ENCODE data around the gene RGL1.

Gene RGL1

DNA sequence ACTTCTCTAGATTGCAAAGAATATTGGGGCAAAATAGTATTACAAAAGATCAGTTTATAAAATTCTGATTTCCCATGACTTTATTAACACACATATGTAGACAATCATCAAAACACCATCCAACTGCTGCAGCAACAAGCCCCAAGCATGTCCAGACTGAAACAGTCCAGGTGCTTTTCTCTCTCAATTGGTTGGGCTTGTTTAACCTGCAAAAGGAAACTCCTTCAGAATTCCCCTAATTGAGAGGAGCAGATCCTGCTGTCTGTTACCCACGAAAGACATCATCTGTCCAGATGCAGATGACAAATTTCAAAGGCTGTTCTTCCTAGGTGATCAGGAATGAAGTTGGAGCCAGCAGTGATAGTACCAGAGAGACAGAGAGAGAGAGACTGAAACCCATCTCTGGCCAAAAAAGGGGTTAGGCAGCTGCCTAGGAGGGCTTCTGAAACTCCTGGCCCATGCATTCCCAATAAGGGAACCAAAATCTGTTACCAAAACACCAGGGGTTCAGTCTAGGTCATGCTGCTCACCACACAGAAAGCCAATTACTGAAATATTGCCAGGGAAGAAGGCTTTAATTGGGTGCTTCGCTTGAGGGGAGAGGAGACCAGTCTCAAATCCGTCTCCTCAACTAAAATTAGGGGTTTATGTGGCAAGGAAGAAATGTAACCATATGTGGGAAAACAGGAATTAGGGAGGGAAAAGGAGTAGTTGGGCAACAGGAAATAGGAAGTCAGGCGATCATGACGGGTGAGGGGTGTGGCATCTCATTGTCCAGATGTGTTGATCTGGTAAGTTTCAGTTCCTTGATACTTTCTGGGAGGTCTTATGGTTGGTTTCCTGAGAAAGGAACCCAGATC lies 34.7 kb upstream of the RGL1 start (continued):
- no peak for TF ChIP-seq KLF10 (tag by site-specific recombination; IDR thresholded peaks at IDR 0.05)
- no peak for TF ChIP-seq EGR2 (tag by site-specific recombination; IDR thresholded peaks at IDR 0.05; ENCODE audit: low read depth)
- TF ChIP-seq ZNF146 (tag by site-specific recombination; IDR thresholded peaks at IDR 0.05) = no peak
- no peak for TF ChIP-seq MYNN (tag by site-specific recombination; IDR thresholded peaks at IDR 0.05; ENCODE audit: borderline replicate concordance)
- TF ChIP-seq ZNF776 (tag by site-specific recombination; IDR thresholded peaks at IDR 0.05; ENCODE audit: borderline replicate concordance) = no peak

DNA sequence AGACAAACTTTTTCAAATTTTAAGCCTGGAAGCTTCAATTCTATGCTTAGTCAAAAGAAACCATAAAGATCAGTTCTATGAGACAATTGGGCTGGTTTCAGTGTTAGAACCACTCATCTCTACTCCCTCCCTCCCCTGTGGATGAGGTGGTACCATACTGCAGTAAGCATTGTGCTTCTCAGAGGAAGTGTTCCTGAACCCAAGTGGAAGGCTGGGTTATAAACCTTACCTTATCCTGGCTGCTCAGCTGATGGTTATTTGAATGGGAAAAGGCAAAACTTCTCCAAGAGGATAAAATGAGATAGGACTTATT lies 34.1 kb upstream of the RGL1 start:
- H3K27ac ChIP-seq (ENCODE audit: extremely low read depth, low read depth, low read length) = no peak overlapping the region
- TF ChIP-seq SETDB1 (IDR thresholded peaks at IDR 0.05; ENCODE audit: insufficient read length, low read length) (no peak), KLF1 (tag by site-specific recombination; IDR thresholded peaks at IDR 0.05) (no peak), ZNF112 (tag by site-specific recombination; IDR thresholded peaks at IDR 0.05) (no peak), ZNF292 (tag by site-specific recombination; IDR thresholded peaks at IDR 0.05; ENCODE audit: borderline replicate concordance, low read depth) (no peak), ZNF610 (tag by site-specific recombination; IDR thresholded peaks at IDR 0.05; ENCODE audit: borderline replicate concordance) (no peak), ZNF664 (tag by site-specific recombination; IDR thresholded peaks at IDR 0.05) (no peak), ZBTB8A (tag by site-specific recombination; IDR thresholded peaks at IDR 0.05) (no peak), ZNF621 (tag by site-specific recombination; IDR thresholded peaks at IDR 0.05) (no peak), ZNF138 (tag by site-specific recombination; IDR thresholded peaks at IDR 0.05; ENCODE audit: borderline replicate concordance) (no peak), MZF1 (tag by site-specific recombination; IDR thresholded peaks at IDR 0.05; ENCODE audit: borderline replicate concordance) (no peak), ZNF777 (tag by site-specific recombination; IDR thresholded peaks at IDR 0.05; ENCODE audit: borderline replicate concordance) (no peak), ZNF10 (tag by site-specific recombination; IDR thresholded peaks at IDR 0.05) (no peak), ZNF830 (tag by site-specific recombination; IDR thresholded peaks at IDR 0.05; ENCODE audit: low read depth) (no peak), OVOL3 (tag by site-specific recombination; IDR thresholded peaks at IDR 0.05) (no peak), SALL2 (tag by site-specific recombination; IDR thresholded peaks at IDR 0.05; ENCODE audit: borderline replicate concordance) (no peak), ZXDB (tag by site-specific recombination; IDR thresholded peaks at IDR 0.05) (no peak), ZNF530 (tag by site-specific recombination; IDR thresholded peaks at IDR 0.05; ENCODE audit: low read depth) (no peak)
- TF ChIP-seq, protein P1, sequence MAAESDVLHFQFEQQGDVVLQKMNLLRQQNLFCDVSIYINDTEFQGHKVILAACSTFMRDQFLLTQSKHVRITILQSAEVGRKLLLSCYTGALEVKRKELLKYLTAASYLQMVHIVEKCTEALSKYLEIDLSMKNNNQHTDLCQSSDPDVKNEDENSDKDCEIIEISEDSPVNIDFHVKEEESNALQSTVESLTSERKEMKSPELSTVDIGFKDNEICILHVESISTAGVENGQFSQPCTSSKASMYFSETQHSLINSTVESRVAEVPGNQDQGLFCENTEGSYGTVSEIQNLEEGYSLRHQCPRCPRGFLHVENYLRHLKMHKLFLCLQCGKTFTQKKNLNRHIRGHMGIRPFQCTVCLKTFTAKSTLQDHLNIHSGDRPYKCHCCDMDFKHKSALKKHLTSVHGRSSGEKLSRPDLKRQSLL (tag by site-specific recombination; IDR thresholded peaks at IDR 0.05) = no peak
- TF ChIP-seq, protein P2, sequence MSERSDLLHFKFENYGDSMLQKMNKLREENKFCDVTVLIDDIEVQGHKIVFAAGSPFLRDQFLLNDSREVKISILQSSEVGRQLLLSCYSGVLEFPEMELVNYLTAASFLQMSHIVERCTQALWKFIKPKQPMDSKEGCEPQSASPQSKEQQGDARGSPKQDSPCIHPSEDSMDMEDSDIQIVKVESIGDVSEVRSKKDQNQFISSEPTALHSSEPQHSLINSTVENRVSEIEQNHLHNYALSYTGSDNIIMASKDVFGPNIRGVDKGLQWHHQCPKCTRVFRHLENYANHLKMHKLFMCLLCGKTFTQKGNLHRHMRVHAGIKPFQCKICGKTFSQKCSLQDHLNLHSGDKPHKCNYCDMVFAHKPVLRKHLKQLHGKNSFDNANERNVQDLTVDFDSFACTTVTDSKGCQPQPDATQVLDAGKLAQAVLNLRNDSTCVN (tag by site-specific recombination; optimal IDR thresholded peaks at IDR 0.05) = no peak
- H3K9me3 ChIP-seq (ENCODE audit: control insufficient read depth, insufficient read depth, low read depth, low read length) = no peaks in the 10 kb centered on the region
- ChIA-PET POLR2A (no interaction called here), CTCF (interaction anchor here (0.6 kb wide), 1 partner anchor 115 kb away, joined by 4 read pairs; no protein-coding TSS in a partner anchor)
- H3K36me3 ChIP-seq (ENCODE audit: control insufficient read depth in 2 of 2, insufficient read depth in 1 of 2, low read length in 2 of 2) = no peaks in the 10 kb centered on the region
- no peak overlapping the region for H3K4me3 ChIP-seq (ENCODE audit: low read depth, low read length)
- H3K4me1 ChIP-seq (ENCODE audit: control insufficient read depth, insufficient read depth, low read length) = no peaks in the 10 kb centered on the region
